Panc1 (cell line): Measurements from ENCODE around the gene GPX3. TPM values are rescaled to one million over a fixed set of nuclear protein-coding genes. Genes with fewer than 3 reads are reported as not detected.

ENCODE experiments used
- ATAC-seq: fragments of 200-7000 bp; cut with Tn5 transposase; 2 replicates; pipeline ENCODE4 v1.9.1; 2020; ENCODE audit warnings: mild to moderate bottlenecking, moderate library complexity
- BruUV-seq: library from RNA; stranded (reverse); fragments of 400-500 nt; replicated peaks from 2 replicates; lab custom pipeline; 2021; lab: Mats Ljungman, UMichigan
- CTCF ChIA-PET: fragments of 300-600 bp; sonication (Branson Sonifier 250); formaldehyde crosslinking; loops from one replicate; lab custom pipeline; 2022; ENCODE audit warnings: antibody characterized with exemption; lab: Charles Lee
- POLR2A ChIA-PET: fragments of 300-600 bp; sonication (Branson Sonifier 250); formaldehyde crosslinking; loops from one replicate; lab custom pipeline; 2022; ENCODE audit warnings: antibody characterized with exemption; lab: Charles Lee
- DNase-seq: peaks from one replicate; pipeline ENCODE4 v3.0.0-alpha.2; 2010; ENCODE audit warnings: low read depth, low spot score
- H3K27ac ChIP-seq: 2 replicates; pipeline ENCODE4 v1.5.1; 2011; ENCODE audit warnings: mild to moderate bottlenecking, low read length, inconsistent platforms
- H3K27me3 ChIP-seq: fragments of 200-500 bp; sonication (Bioruptor generic); 2 replicates; pipeline ENCODE4 v1.6.0; 2014; ENCODE audit warnings: low read length, inconsistent platforms; ENCODE audit not compliant: control insufficient read depth, insufficient read depth
- H3K36me3 ChIP-seq: fragments of 200-500 bp; sonication (Bioruptor generic); 2 replicates; pipeline ENCODE4 v1.5.1; 2014; ENCODE audit warnings: inconsistent platforms, mild to moderate bottlenecking, low read length, moderate library complexity; ENCODE audit not compliant: control insufficient read depth, insufficient read depth
- H3K4me1 ChIP-seq: 2 replicates; pipeline ENCODE4 v1.5.1; 2011; ENCODE audit warnings: inconsistent platforms, mild to moderate bottlenecking, low read length, moderate library complexity; ENCODE audit not compliant: control insufficient read depth, insufficient read depth
- H3K4me3 ChIP-seq, 2 experiments: 2 replicates each; pipeline ENCODE4 v1.5.1; 2011 to 2012; ENCODE audit warnings: low read depth in 2 of 2, low read length in 2 of 2, mild to moderate bottlenecking in 2 of 2, inconsistent platforms in 1 of 2, moderate library complexity in 1 of 2
- H3K9me3 ChIP-seq: fragments of 200-500 bp; sonication (Bioruptor generic); 2 replicates; pipeline ENCODE4 v1.5.1; 2014; ENCODE audit warnings: low read depth, mild to moderate bottlenecking, inconsistent platforms, low read length, moderate library complexity; ENCODE audit not compliant: control insufficient read depth, insufficient read depth
- POLR2AphosphoS5 ChIP-seq: IDR thresholded peaks from 2 replicates; pipeline ENCODE4 v1.6.1; 2012; ENCODE audit warnings: mild to moderate bottlenecking, low read depth, low read length, moderate library complexity
- SIN3A ChIP-seq: IDR thresholded peaks from 2 replicates; pipeline ENCODE4 v1.6.1; 2012; ENCODE audit warnings: low read depth, mild to moderate bottlenecking, low read length, moderate library complexity, borderline replicate concordance; ENCODE audit not compliant: insufficient read depth
- TCF7L2 ChIP-seq: IDR thresholded peaks from 2 replicates; pipeline ENCODE4 v1.6.1; 2011; ENCODE audit warnings: mild to moderate bottlenecking, low read depth, low read length, inconsistent platforms
- in situ Hi-C: cut with HindIII; loops from 2 replicates; pipeline ENCODE4 v1.10.0; 2016; ENCODE audit warnings: low sequenced_read_pairs, low pct_unique_long_range_greater_than_20kb
- intact Hi-C: fragments of 100-400 bp; cut with micrococcal nuclease; formaldehyde crosslinking; loops from one replicate; pipeline ENCODE4 v1.10.0; 2022; ENCODE audit not compliant: unreplicated experiment
- total RNA-seq: library from RNA; stranded (reverse); gene quantifications from one replicate; pipeline ENCODE4 v1.2.1, GENCODE V29; 2021; ENCODE audit not compliant: unreplicated experiment
- TF ChIP-seq, protein P1 (sequence below), 2 experiments: IDR thresholded peaks; 2 replicates each; pipeline ENCODE4 v1.6.1; 2011 to 2012; ENCODE audit warnings: low read depth in 2 of 2, control low read depth in 1 of 2, low read length in 1 of 2, mild to moderate bottlenecking in 1 of 2, moderate library complexity in 1 of 2; ENCODE audit not compliant: insufficient read depth in 1 of 2
- TF ChIP-seq, protein P2 (sequence below): fragments of 450-650 bp; IDR thresholded peaks from 2 replicates; pipeline ENCODE4 v1.5.1; 2017; ENCODE audit warnings: mild to moderate bottlenecking

The GPX3 gene
- total RNA-seq, 1 experiment from 2014 or later, result 8.5 TPM

DNA sequence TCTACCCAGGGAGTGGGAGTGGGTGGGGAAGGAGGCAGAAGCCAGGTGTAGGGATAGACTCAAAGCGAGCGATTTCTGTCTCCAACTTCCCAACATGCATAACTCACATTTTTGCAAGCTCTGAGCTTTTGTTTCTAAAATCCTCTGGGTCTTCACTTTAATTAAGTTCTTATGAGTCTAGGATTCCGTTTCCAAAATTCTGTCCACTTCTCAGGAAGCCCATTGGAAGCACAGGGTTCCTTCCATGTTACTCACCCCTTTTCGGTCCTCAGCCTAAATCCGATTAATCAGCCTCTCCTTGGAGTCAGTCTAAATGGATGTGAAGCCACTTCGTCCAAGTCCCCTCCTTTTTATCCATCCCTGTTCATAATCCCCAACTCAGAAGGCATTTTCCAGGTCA lies 1.4 kb downstream of the GPX3 start:
- Histone ChIP-seq H3K4me1 (0 out of 2 replicates have a peak, but pooled peaks cover 2% of the 10 kb centered on the region), H3K36me3 (no peaks in the 10 kb centered on the region), H3K9me3 (no peaks in the 10 kb centered on the region), H3K27ac (no peak overlapping the region), H3K27me3 (no peaks in the 10 kb centered on the region), H3K4me3 (no peak overlapping the region)
- TF ChIP-seq POLR2AphosphoS5 (no peak), TCF7L2 (no peak), SIN3A (no peak)
- TF ChIP-seq, protein P1, sequence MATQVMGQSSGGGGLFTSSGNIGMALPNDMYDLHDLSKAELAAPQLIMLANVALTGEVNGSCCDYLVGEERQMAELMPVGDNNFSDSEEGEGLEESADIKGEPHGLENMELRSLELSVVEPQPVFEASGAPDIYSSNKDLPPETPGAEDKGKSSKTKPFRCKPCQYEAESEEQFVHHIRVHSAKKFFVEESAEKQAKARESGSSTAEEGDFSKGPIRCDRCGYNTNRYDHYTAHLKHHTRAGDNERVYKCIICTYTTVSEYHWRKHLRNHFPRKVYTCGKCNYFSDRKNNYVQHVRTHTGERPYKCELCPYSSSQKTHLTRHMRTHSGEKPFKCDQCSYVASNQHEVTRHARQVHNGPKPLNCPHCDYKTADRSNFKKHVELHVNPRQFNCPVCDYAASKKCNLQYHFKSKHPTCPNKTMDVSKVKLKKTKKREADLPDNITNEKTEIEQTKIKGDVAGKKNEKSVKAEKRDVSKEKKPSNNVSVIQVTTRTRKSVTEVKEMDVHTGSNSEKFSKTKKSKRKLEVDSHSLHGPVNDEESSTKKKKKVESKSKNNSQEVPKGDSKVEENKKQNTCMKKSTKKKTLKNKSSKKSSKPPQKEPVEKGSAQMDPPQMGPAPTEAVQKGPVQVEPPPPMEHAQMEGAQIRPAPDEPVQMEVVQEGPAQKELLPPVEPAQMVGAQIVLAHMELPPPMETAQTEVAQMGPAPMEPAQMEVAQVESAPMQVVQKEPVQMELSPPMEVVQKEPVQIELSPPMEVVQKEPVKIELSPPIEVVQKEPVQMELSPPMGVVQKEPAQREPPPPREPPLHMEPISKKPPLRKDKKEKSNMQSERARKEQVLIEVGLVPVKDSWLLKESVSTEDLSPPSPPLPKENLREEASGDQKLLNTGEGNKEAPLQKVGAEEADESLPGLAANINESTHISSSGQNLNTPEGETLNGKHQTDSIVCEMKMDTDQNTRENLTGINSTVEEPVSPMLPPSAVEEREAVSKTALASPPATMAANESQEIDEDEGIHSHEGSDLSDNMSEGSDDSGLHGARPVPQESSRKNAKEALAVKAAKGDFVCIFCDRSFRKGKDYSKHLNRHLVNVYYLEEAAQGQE (IDR thresholded peaks at IDR 0.05; ENCODE audit: insufficient read depth in 1 of 2, low read depth in 2 of 2, low read length in 1 of 2), result no peak
- TF ChIP-seq, protein P2, sequence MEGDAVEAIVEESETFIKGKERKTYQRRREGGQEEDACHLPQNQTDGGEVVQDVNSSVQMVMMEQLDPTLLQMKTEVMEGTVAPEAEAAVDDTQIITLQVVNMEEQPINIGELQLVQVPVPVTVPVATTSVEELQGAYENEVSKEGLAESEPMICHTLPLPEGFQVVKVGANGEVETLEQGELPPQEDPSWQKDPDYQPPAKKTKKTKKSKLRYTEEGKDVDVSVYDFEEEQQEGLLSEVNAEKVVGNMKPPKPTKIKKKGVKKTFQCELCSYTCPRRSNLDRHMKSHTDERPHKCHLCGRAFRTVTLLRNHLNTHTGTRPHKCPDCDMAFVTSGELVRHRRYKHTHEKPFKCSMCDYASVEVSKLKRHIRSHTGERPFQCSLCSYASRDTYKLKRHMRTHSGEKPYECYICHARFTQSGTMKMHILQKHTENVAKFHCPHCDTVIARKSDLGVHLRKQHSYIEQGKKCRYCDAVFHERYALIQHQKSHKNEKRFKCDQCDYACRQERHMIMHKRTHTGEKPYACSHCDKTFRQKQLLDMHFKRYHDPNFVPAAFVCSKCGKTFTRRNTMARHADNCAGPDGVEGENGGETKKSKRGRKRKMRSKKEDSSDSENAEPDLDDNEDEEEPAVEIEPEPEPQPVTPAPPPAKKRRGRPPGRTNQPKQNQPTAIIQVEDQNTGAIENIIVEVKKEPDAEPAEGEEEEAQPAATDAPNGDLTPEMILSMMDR, result no peak
- no peak for DNase-seq
- in situ Hi-C loops, result no loop called here
- ChIA-PET CTCF (no interaction called here), POLR2A (interaction anchor here (0.5 kb wide), 1 partner anchor 331 kb away, joined by 3 read pairs; no protein-coding TSS in a partner anchor)
- intact Hi-C loops, result no loop called here
- no peak for ATAC-seq
- no TSS peak for BruUV-seq

DNA sequence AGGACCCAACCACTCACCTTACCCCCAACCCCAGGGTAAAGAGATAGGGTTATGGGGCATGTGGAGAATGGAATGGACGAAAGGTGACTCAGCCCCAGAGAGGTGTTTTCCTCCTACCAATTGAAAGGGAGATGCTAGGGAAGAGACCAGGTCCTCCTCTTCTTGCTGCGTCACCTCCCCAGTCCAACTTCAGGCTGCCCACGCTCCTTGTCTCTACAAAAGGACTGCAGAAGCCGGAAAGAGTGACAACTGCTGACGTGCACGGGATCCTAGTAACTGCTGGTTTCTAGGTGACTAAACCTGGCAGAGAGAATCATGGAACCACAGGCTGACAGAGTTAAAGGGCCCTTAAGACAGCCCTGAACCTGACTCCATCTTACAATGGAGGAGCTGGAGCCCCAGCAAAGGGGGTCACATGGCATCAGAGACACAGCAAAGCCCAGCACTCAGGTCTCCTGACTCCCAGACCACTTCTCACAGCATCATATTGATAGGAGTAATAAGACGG lies 2.2 kb downstream of the GPX3 start:
- no peak for ATAC-seq
- H3K9me3 ChIP-seq, result no peaks in the 10 kb centered on the region
- TF ChIP-seq, protein P1 (IDR thresholded peaks at IDR 0.05; ENCODE audit: insufficient read depth in 1 of 2, low read depth in 2 of 2, low read length in 1 of 2), result no peak
- no peak for TF ChIP-seq POLR2AphosphoS5
- TF ChIP-seq TCF7L2, result no peak
- TF ChIP-seq, protein P2, result no peak
- TF ChIP-seq SIN3A, result no peak
- intact Hi-C loops, result no loop called here
- no TSS peak for BruUV-seq
- no peak overlapping the region for H3K27ac ChIP-seq
- no peak for DNase-seq
- no peaks in the 10 kb centered on the region for H3K36me3 ChIP-seq
- no peaks in the 10 kb centered on the region for H3K27me3 ChIP-seq
- 0 out of 2 replicates have a peak, but pooled peaks cover 2% of the 10 kb centered on the region for H3K4me1 ChIP-seq
- in situ Hi-C loops, result no loop called here
- H3K4me3 ChIP-seq, result no peak overlapping the region
- POLR2A ChIA-PET, result no interaction called here
- CTCF ChIA-PET, result no interaction called here
